Stimulated activated CD8-positive, alpha-beta memory T cell treated with anti-CD3 and anti-CD28 coated beads, Interleukin-15, amount 100 ng/mL, for 24 hours (primary cell): ENCODE results near the gene MAP4K5.
"Not testable (repeated sequence)": the region's sequence is repeated elsewhere in the genome, so short reads cannot be mapped to it uniquely, and the experiment has no call there.

Source experiments
- DNase-seq: peaks from one replicate; pipeline ENCODE4 v3.0.0-alpha.2; 2020; ENCODE audit warnings: low read depth

MAP4K5 gene

GRCh38 chr14:50531595-50532501, 521 bp downstream of the MAP4K5 start:
- DNase-seq: no peak

- DNase-seq: no peak
Observed at GRCh38 chr14:50530794-50531365, 1.5 kb downstream of the MAP4K5 start.

- DNase-seq: no peak
Observed at GRCh38 chr14:50530358-50530757, 2.0 kb downstream of the MAP4K5 start.

- no peak for DNase-seq
Observed at GRCh38 chr14:50529288-50530179, 2.8 kb downstream of the MAP4K5 start.

- no peak for DNase-seq
Observed at GRCh38 chr14:50528000-50528399, 4.4 kb downstream of the MAP4K5 start.

- DNase-seq: no peak
Observed at GRCh38 chr14:50524731-50525515, 7.4 kb downstream of the MAP4K5 start.

- DNase-seq: no peak
Observed at GRCh38 chr14:50524060-50524459, 8.3 kb downstream of the MAP4K5 start.

GRCh38 chr14:50523271-50524041, 8.9 kb downstream of the MAP4K5 start:
- DNase-seq: no peak

GRCh38 chr14:50521912-50522341, 10.4 kb downstream of the MAP4K5 start:
- DNase-seq: no peak

- DNase-seq: no peak
Observed at GRCh38 chr14:50520947-50521815, 11.2 kb downstream of the MAP4K5 start.

- DNase-seq: no peak
Observed at GRCh38 chr14:50516091-50516490, 16.3 kb downstream of the MAP4K5 start.

- no peak for DNase-seq
Observed at GRCh38 chr14:50512463-50512862, 19.9 kb downstream of the MAP4K5 start.

GRCh38 chr14:50510157-50510556, 22.2 kb downstream of the MAP4K5 start:
- no peak for DNase-seq

- DNase-seq: not testable (repeated sequence)
Observed at GRCh38 chr14:50507078-50507477, 25.3 kb downstream of the MAP4K5 start.

- DNase-seq: no peak
Observed at GRCh38 chr14:50501642-50502041, 30.7 kb downstream of the MAP4K5 start.

- DNase-seq: no peak
Observed at GRCh38 chr14:50497351-50497750, 35.0 kb downstream of the MAP4K5 start.

- DNase-seq: no peak
Observed at GRCh38 chr14:50489851-50490250, 42.5 kb downstream of the MAP4K5 start.

GRCh38 chr14:50488521-50488920, 43.8 kb downstream of the MAP4K5 start:
- DNase-seq: no peak

- no peak for DNase-seq
Observed at GRCh38 chr14:50479041-50479440, 53.3 kb downstream of the MAP4K5 start.

GRCh38 chr14:50477760-50478159, 54.6 kb downstream of the MAP4K5 start:
- no peak for DNase-seq
